ENCODE data around the gene UPB1.
"Not testable (repeated sequence)": the region's sequence is repeated elsewhere in the genome, so short reads cannot be mapped to it uniquely, and the experiment has no call there.

UPB1 gene

GRCh38 chr22:24504540-24504939 is 9.4 kb downstream of the UPB1 start:
- no peak for DNase-seq (ENCODE audit: low spot score)

GRCh38 chr22:24504956-24505736 is 10.0 kb downstream of the UPB1 start:
- DNase-seq (ENCODE audit: low spot score), result no peak

GRCh38 chr22:24506802-24507438 is 11.8 kb downstream of the UPB1 start:
- no peak for DNase-seq (ENCODE audit: low spot score)

GRCh38 chr22:24507716-24508115 is 12.6 kb downstream of the UPB1 start:
- no peak for DNase-seq (ENCODE audit: low spot score)

- DNase-seq (ENCODE audit: low spot score), result peak; percentile 70
These were observed 15.8 kb downstream of the UPB1 start for GRCh38 chr22:24510637-24511625.

DNA sequence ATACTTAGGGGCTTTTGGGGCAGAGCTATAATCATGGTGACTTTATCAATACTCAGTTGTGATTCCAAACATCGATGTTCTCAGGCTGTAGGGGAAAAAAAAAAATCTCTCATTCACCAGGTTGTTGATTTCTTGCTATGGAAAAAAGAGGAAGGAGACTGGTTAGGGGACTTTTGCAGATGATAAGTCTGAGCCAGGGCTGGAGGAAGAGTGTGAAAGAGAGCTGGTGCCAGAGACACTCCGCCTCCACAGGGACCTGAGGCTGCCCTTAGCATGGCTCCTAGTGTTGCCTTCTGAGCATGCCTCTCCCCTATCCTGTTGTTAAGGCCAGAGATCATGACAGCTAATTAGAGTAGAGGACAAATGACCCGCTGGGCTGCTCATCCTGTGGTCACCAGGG is 16.9 kb downstream of the UPB1 start:
- no peak for DNase-seq (ENCODE audit: low spot score)

DNA sequence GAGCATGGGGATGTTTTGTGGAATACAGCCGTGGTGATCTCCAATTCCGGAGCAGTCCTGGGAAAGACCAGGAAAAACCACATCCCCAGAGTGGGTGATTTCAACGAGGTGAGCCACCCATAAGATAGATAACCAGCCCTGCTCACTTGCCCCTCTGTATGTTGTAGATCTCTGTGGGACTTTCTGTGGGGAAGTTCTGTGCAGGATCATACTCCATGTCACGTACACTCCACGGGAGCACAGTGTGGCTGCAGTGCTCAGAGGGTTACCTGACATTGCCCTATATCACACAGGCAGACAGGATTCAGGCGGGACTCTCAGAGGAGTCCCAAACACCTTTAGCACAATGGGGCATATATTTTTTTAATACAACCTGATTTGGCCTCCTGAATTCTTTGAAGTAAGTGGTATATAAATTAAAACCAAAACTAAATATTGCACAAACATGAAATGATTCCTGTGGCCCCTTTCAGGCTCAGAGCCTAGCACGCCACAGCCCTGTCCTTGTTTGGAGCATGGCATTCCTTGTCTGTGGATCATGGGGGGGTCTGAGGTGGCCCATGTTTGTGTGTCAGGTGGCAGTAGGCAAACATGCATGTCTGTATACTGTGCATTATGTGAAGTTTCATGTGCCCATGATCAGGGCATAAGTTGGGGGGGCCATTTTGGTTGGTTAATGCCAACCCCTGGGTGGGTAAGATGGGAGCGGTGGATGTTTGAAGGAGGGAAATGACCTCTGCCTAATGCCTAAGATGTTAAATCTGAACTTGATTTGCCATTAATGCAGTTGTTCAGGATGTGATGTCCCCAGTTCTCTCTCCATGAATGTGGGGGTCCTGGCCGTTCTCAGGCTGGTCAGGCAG is 18.5 kb downstream of the UPB1 start:
- DNase-seq (ENCODE audit: low spot score), result no peak

DNA sequence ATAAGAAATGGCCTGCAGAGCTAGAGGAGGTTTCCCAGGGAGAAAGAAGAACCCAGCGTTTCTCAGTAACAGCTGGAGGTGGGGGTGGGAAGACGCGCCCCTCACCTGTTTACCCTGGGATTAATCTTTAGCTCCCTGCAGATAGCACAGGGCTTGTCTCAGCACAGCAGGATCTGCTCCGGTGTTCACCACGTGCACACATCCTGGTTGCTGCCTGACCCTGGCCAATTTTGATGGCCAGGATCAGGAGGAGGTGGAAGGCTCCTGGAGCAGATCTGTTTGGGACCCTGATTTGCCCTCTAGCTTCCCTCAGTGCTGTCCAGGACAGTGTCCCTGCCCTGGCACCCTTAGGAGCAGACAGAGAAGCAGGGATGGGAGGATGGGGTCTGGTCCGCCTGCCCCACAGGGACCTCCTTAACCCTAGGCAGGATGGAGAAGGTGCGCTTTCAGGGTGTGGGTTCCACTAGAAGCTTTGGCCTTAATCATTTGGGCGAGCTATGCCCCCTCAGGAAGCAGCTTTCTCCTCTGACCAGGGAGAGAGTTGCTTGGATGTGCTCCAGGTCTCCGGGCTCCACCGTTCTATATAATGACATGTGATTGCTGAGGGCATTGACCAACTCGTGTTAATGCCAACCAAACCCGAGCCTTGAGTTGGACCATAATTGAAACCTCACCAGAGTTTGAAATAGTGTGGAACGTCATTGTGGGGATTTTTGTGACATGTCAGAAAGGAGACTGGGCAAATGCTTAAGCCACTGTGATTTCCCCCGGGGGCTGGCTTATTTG is 19.3 kb downstream of the UPB1 start:
- no peak for DNase-seq (ENCODE audit: low spot score)

GRCh38 chr22:24515027-24515338 is 19.9 kb downstream of the UPB1 start:
- no peak for DNase-seq (ENCODE audit: low spot score)

- DNase-seq (ENCODE audit: low spot score), result peak; percentile 90
These were observed 21.2 kb downstream of the UPB1 start for GRCh38 chr22:24516301-24516737.

- no peak for DNase-seq (ENCODE audit: low spot score)
These were observed 22.3 kb downstream of the UPB1 start for GRCh38 chr22:24517446-24517845.

DNA sequence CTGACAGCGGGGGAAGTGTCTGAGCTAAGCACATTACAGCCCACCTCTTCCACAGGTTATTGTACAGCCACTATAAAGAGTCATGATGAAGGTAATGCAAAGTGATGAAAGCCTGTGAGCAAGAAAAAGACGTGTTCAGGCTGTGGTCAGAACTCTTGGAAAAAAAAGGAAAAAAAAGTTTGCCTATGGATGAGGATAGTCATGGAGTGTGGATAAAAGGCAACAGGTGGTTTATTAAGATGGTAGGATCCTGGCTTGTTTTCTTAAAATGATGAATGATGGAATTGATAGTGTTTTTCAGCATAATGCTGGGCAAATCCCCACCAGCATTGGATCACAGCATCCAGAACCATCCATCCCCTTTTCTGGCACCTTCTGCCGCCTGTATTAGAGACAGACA is 23.1 kb downstream of the UPB1 start:
- DNase-seq (ENCODE audit: low spot score), result no peak

DNA sequence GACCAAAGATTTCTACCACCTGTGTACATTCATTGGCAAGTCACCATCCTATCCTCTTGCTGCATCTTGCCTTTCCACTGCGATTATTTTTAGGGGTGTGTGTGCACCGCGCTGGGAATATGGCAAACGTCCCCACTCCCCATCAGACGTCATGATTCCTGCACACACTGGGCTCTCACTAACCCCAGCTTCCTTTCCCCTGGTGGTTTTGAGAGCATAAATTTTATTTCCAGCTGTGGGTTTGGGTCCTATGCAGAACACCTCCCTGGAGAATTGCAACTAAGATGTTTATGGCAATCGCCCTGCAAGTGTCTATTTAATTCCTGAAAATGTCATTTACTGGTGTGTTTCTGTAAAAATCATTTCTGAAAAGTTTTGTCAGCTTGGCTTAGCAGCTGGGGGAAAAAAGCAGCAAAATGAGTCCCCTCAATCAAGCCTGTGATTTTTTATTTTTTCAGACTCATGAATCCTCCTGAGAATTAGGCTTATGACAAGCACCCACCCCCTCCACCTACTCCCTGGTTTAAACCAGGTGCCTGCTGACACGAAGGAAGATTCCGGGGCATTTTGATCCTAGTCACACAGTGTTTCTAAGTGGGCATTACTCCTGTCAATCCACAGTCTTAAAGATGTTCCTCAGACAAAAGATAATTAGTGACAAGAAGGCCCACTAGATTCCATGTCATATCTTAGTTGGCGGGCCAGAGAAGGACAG is 23.8 kb downstream of the UPB1 start:
- no peak for DNase-seq (ENCODE audit: low spot score)

DNA sequence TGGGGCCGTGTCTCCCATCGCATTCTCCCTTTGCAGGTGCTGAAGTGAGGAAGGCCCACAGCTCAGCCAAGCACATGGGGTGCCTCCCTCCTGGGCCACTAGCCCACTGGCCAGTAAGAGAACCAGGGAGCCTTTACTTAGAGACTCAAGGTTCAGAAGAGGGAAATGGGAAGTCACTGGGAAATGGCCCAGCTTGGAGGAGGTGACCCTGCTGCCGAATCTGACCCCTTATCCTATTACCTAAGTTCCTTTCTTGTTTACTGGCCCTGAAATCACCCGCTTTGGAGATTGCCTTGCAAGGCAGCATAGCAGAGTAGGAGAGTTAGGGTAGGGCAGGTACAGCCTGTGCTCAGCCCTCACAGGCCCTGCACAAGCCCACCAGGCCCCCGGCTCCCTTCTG is 24.4 kb downstream of the UPB1 start:
- DNase-seq (ENCODE audit: low spot score), result no peak

DNA sequence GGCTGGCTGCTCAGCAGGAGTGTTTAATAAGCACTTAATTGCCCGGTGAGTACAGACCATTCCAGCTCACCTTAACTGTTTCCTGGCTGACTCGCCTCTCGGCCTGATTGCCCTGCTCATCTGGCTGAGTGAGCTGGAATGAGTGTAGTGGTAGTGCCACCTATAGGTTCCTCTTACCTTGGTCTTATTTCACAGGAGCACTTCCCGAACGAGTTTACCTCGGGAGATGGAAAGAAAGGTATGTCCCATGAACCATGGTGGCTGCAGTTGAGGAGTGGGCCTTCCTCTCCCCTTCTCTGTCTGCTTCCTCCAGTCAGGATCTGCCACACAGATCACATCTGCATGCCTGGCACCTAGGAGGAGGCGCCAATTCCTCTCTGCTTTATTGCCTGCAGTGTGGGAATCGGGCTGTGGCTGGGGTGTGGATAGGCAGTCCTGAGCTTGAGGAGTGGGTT is 26.7 kb downstream of the UPB1 start:
- peak; percentile 51 for DNase-seq (ENCODE audit: low spot score)

DNA sequence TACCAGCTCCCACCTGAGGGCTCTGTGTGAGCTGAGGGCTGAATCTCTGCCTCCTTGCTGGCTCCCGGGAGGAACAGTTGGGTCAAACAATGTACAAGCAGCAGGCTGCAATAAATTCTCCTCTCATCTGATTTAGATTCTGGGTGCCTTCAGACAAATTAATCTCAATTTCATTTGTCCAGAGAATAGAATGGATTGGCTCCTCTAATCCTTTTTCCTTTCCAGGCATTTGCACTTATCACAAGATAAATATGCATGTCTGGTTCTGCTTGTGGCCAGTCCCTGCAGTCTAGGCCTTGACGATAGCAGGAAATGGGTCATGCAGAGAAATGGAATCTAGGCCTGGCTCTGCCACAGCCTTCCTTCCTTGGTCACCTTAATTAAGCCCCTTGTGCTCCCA is 28.7 kb downstream of the UPB1 start:
- peak; percentile 59 for DNase-seq (ENCODE audit: low spot score)

DNA sequence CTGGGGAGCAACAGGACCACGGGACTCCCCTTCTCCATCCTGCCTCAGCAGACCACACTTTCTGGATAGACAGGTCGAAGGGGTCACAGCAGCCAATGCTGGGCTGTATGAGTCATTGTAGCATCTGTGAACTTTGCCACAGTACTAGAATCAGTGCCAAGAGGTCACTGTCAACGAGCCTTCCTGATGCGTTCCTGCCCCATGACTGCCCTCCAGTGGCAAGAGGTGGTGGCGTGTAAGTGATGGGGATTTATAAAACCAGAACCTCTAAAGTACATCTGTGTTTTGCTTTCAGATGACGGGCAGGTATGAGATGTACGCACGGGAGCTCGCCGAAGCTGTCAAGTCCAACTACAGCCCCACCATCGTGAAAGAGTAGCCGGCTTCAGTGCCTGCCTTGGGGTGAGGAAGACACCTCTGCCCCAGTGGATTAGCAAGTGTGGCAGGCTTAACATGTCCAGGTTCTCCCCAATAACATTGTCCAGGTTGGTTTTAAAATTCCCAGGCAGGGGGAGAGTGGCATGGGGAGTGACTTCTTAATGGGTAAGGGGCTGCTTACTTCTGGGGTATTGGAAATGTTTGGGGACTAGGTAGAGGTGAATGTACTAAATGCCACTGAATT is 30.4 kb downstream of the UPB1 start:
- peak; percentile 84 for DNase-seq (ENCODE audit: low spot score)

GRCh38 chr22:24526191-24526590 is 31.1 kb downstream of the UPB1 start:
- DNase-seq (ENCODE audit: low spot score), result no peak

- DNase-seq (ENCODE audit: low spot score), result no peak
These were observed 34.8 kb downstream of the UPB1 start for GRCh38 chr22:24529898-24530297.

DNA sequence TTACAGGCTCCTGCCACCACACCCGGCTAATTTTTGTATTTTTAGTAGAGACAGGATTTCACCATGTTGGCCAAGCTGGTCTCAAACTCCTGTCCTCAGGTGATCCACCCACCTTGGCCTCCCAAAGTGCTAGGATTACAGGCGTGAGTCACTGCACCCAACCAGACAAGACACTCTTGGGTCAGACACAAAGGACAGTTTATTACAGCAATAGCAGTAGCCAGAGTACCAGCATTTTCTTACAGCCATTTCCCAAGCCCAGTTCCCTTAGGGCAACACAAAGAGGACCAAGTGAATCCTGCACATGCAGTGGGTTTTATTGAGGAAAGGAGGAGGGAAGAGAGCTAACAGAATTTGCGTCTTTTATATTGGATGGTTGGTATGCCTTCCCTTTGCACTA is 35.8 kb downstream of the UPB1 start:
- DNase-seq (ENCODE audit: low spot score), result not testable (repeated sequence)
